GM19455 (cell line): ENCODE data around the gene BCKDK.
"Not testable (repeated sequence)": the region's sequence is repeated elsewhere in the genome, so short reads cannot be mapped to it uniquely, and the experiment has no call there.

Experiments
- ATAC-seq: cut with Tn5 transposase; IDR thresholded peaks from one replicate; pipeline ENCODE4 v1.9.1; 2021; ENCODE audit not compliant: unreplicated experiment

The BCKDK gene

GRCh38 chr16:31120129-31120528 lies 11.9 kb downstream of the BCKDK start:
- ATAC-seq = no peak

GRCh38 chr16:31125844-31126243 lies 17.7 kb downstream of the BCKDK start:
- ATAC-seq = no peak

- no peak for ATAC-seq
Observed at GRCh38 chr16:31127182-31127581, 19.0 kb downstream of the BCKDK start.

- ATAC-seq = no peak
Observed at GRCh38 chr16:31128711-31129567, 20.8 kb downstream of the BCKDK start.

- ATAC-seq = no peak
Observed at GRCh38 chr16:31129568-31130335, 21.6 kb downstream of the BCKDK start.

GRCh38 chr16:31130336-31130891 lies 22.2 kb downstream of the BCKDK start:
- ATAC-seq = no peak

GRCh38 chr16:31130899-31131298 lies 22.7 kb downstream of the BCKDK start:
- no peak for ATAC-seq

GRCh38 chr16:31131416-31131815 lies 23.2 kb downstream of the BCKDK start:
- ATAC-seq = no peak

GRCh38 chr16:31131841-31132271 lies 23.7 kb downstream of the BCKDK start:
- no peak for ATAC-seq

- no peak for ATAC-seq
Observed at GRCh38 chr16:31132303-31132979, 24.3 kb downstream of the BCKDK start.

GRCh38 chr16:31133046-31133501 lies 24.9 kb downstream of the BCKDK start:
- ATAC-seq = no peak

- no peak for ATAC-seq
Observed at GRCh38 chr16:31134091-31134571, 25.9 kb downstream of the BCKDK start.

- no peak for ATAC-seq
Observed at GRCh38 chr16:31134625-31135534, 26.7 kb downstream of the BCKDK start.

- no peak for ATAC-seq
Observed at GRCh38 chr16:31135535-31136286, 27.5 kb downstream of the BCKDK start, which contains the start of gene PRSS8. TSS of gene PRSS8 (minus strand) at chr16:31135727. CDS start at chr16:31135498, 229 bp downstream.

GRCh38 chr16:31136287-31136662 lies 28.1 kb downstream of the BCKDK start:
- ATAC-seq = no peak

GRCh38 chr16:31136822-31137499 lies 28.8 kb downstream of the BCKDK start:
- not testable (repeated sequence) for ATAC-seq

GRCh38 chr16:31138621-31139578 lies 30.7 kb downstream of the BCKDK start:
- no peak for ATAC-seq
